Measurements from ENCODE around the gene PAF1. TPM values are rescaled to one million over a fixed set of nuclear protein-coding genes. Genes with fewer than 3 reads are reported as not detected.
A peak's percentile ranks its signal among the peaks of the same experiment; 100 is the strongest.

The PAF1 gene
- total RNA-seq, 1 experiment from 2014 or later, result 53.5 TPM

DNA sequence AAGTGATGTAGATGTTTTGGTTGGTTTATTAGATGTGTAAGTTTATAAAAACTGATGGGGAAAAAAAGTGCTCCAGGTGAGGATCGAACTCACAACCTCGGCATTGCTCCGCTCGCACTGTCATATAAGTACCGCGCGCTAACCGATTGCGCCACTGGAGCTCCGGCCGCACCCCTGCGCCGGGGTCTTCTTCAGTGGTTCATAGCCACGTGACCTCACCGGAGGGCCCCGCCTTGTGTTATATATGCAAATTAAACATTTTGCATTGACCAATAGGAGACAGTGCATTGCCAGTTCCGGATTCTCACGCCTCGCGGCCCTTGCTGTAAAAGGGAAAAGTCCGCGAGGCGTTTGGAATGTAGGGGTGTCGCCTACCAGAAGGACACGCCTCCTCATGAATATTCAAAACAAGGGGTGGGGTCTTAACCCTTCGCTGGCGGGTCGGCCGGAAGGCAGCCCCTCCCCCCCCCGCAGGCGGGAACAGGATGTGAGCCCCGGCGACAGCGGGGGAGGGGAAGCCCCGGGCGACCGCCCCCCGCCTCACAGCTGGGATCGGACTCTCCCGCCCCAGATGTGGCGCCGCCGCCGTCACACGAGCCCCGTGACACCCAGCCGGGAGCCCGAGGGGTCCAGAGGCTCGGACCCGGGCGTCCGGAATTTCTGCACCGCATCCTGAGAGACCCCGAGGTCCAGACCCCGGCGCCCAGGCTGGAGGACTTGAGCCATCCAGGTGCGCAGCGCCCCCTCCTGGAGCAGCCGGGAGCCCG is 21.4 kb upstream of the PAF1 start, which contains the start of gene PLEKHG2:
Gene PLEKHG2, plus strand, starts transcription at position 570 of the 767 bp plus-strand sequence. CDS start 1,418 bp downstream, outside the sequence.
- peak; percentile 9 for TF ChIP-seq POLR2A (IDR thresholded peaks at IDR 0.05; ENCODE audit: borderline replicate concordance, extremely low read depth, insufficient read depth, insufficient read length)
- no peak for TF ChIP-seq CEBPB (IDR thresholded peaks at IDR 0.05; ENCODE audit: low read depth)
- TF ChIP-seq, protein P1, sequence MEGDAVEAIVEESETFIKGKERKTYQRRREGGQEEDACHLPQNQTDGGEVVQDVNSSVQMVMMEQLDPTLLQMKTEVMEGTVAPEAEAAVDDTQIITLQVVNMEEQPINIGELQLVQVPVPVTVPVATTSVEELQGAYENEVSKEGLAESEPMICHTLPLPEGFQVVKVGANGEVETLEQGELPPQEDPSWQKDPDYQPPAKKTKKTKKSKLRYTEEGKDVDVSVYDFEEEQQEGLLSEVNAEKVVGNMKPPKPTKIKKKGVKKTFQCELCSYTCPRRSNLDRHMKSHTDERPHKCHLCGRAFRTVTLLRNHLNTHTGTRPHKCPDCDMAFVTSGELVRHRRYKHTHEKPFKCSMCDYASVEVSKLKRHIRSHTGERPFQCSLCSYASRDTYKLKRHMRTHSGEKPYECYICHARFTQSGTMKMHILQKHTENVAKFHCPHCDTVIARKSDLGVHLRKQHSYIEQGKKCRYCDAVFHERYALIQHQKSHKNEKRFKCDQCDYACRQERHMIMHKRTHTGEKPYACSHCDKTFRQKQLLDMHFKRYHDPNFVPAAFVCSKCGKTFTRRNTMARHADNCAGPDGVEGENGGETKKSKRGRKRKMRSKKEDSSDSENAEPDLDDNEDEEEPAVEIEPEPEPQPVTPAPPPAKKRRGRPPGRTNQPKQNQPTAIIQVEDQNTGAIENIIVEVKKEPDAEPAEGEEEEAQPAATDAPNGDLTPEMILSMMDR (IDR thresholded peaks at IDR 0.05 in 2 of 3, conservative IDR thresholded peaks at IDR 0.05 in 1 of 3; ENCODE audit: borderline replicate concordance in 1 of 3, insufficient read depth in 1 of 3, low read depth in 2 of 3, low read length in 2 of 3), result peak in 1 of 3 experiments; percentile 81; a peak in 3 of 6 replicates
- TF ChIP-seq POLR2AphosphoS5 (IDR thresholded peaks at IDR 0.05; ENCODE audit: low read depth, low read length), result peak; percentile 78
- TF ChIP-seq TCF7L2 (IDR thresholded peaks at IDR 0.05; ENCODE audit: borderline replicate concordance, extremely low read depth, insufficient read depth, insufficient read length), result peak; percentile 46
- no peaks in the 10 kb centered on the region for H3K27me3 ChIP-seq (ENCODE audit: insufficient read depth, low read length)
- no peaks in the 10 kb centered on the region for H3K9me2 ChIP-seq (ENCODE audit: insufficient read depth)
- H3K36me3 ChIP-seq (ENCODE audit: control insufficient read depth in 1 of 2, insufficient read depth in 2 of 2, low read length in 2 of 2), result peaks cover 2 to 7% of the 10 kb centered on the region in 2 experiments; a peak in 1 of 4 replicates
- no peak within 1 kb of the TSS for H2AFZ ChIP-seq (ENCODE audit: low read depth, low read length, poor library complexity, severe bottlenecking)
- intact Hi-C loops (cut with micrococcal nuclease), result loop anchor here (1.0 to 5.0 kb wide), 5 partner anchors 21 to 290 kb away; partner anchors contain the start of genes MED29, PAF1 and SAMD4B
- ChIA-PET CTCF (interaction anchor here (0.7 to 2.0 kb wide), 4 partner anchors 10 to 70 kb away, joined by 3 to 51 read pairs (median 4); partner anchors contain the start of genes MED29, PAF1 and SAMD4B), POLR2A (interaction anchor here (1.1 to 2.3 kb wide), 4 partner anchors 10 to 23 kb away, joined by 7 to 35 read pairs (median 10); partner anchors contain the start of genes MED29, PAF1 and RPS16), RAD21 (ENCODE audit: low non-redundant PET in 1 of 2, low total read pairs in 2 of 2, uncharacterized antibody in 2 of 2, unreplicated experiment in 2 of 2) (interaction anchor here (0.5 to 1.9 kb wide), 4 partner anchors 10 to 86 kb away, joined by 3 to 21 read pairs (median 9); no protein-coding TSS in a partner anchor)
- H3K9me3 ChIP-seq (ENCODE audit: control insufficient read depth in 1 of 2, insufficient read depth in 1 of 2, low read depth in 1 of 2, low read length in 2 of 2), result no peaks in the 10 kb centered on the region
- peak within 1 kb of the TSS; percentile 100 for H3K27ac ChIP-seq (ENCODE audit: low read depth, low read length)
- H3K79me2 ChIP-seq (ENCODE audit: insufficient read depth, low read length), result peaks cover 18% of the 10 kb centered on the region
- BruUV-seq (replicated peaks), result no TSS peak
- H3K4me1 ChIP-seq (ENCODE audit: control insufficient read depth in 1 of 2, insufficient read depth in 2 of 2, low read length in 2 of 2), result peaks cover 33 to 65% of the 10 kb centered on the region in 2 experiments
- H3K4me2 ChIP-seq (ENCODE audit: low read length), result peak within 1 kb of the TSS; percentile 92
- peak within 1 kb of the TSS; percentile 90 to 98 for H3K4me3 ChIP-seq (replicated peaks in 1 of 2; ENCODE audit: low read depth in 1 of 2, low read length in 2 of 2)
- peaks cover 5% of the 10 kb centered on the region; the same call in 1 of the 2 replicates for H4K20me1 ChIP-seq (ENCODE audit: insufficient read depth)
- H3K9ac ChIP-seq (ENCODE audit: low read length), result peak within 1 kb of the TSS; percentile 97
- peak; percentile 98 for DNase-seq (ENCODE audit: low read depth, low spot score)
- ATAC-seq, result peak; percentile 65
